Liver (tissue), 9 donors: ENCODE results near the gene TUBA4A. TPM values are rescaled to one million over a fixed set of nuclear protein-coding genes. Genes with fewer than 3 reads are reported as not detected.

Experiments
- DNase-seq: peaks from one replicate; pipeline ENCODE4 v3.0.0-alpha.2; 2017; ENCODE audit warnings: low spot score
- H3K27ac ChIP-seq, 2 donors: one replicate each; pipeline ENCODE4 v1.7.0; 2013; ENCODE audit warnings: inconsistent platforms in 2 of 2, low read length in 2 of 2, control low read depth in 1 of 2, low read depth in 1 of 2, mild to moderate bottlenecking in 1 of 2
- H3K27me3 ChIP-seq, 4 donors: one replicate each; pipeline versions ENCODE4 v1.6.1 to v1.7.0; 2013; ENCODE audit warnings: low read length in 3 of 4, inconsistent platforms in 1 of 4, mild to moderate bottlenecking in 1 of 4, moderate library complexity in 1 of 4; ENCODE audit not compliant: control insufficient read depth in 4 of 4, insufficient read depth in 4 of 4
- H3K36me3 ChIP-seq, 4 donors: one replicate each; pipeline versions ENCODE4 v1.6.1 to v1.7.0; 2013; ENCODE audit warnings: low read length in 3 of 4, mild to moderate bottlenecking in 3 of 4, low read depth in 1 of 4, moderate library complexity in 1 of 4; ENCODE audit not compliant: control insufficient read depth in 4 of 4, insufficient read depth in 3 of 4
- H3K4me1 ChIP-seq, 4 donors: one replicate each; pipeline versions ENCODE4 v1.6.1 to v1.7.0; 2013; ENCODE audit warnings: low read length in 3 of 4, mild to moderate bottlenecking in 3 of 4, moderate library complexity in 1 of 4; ENCODE audit not compliant: control insufficient read depth in 4 of 4, insufficient read depth in 4 of 4
- H3K4me3 ChIP-seq, 3 donors: one replicate each; pipeline versions ENCODE4 v1.6.1 to v1.7.0; 2013; ENCODE audit warnings: low read length in 3 of 3, control low read depth in 1 of 3, low read depth in 1 of 3, mild to moderate bottlenecking in 1 of 3
- H3K9ac ChIP-seq, 2 donors: one replicate each; pipeline ENCODE4 v1.7.0; 2013; ENCODE audit warnings: low read length in 2 of 2, mild to moderate bottlenecking in 2 of 2, moderate library complexity in 2 of 2, control low read depth in 1 of 2, low read depth in 1 of 2
- H3K9me3 ChIP-seq, 4 donors: one replicate each; pipeline versions ENCODE4 v1.6.1 to v1.7.0; 2013; ENCODE audit warnings: low read length in 3 of 4; ENCODE audit not compliant: control insufficient read depth in 4 of 4
- EGR1 ChIP-seq, 2 donors: IDR thresholded peaks; 2 replicates each; pipeline ENCODE4 v1.6.1; 2016 to 2018; ENCODE audit warnings: antibody characterized with exemption in 2 of 2, low read depth in 2 of 2
- FOXA1 ChIP-seq: IDR thresholded peaks from 2 replicates; pipeline ENCODE4 v1.6.1; 2016; ENCODE audit warnings: antibody characterized with exemption
- FOXA2 ChIP-seq: IDR thresholded peaks from 2 replicates; pipeline ENCODE4 v1.6.1; 2016; ENCODE audit warnings: antibody characterized with exemption
- HNF4A ChIP-seq, 2 donors: conservative IDR thresholded peaks; 2 replicates each; pipeline ENCODE4 v1.6.1; 2016; ENCODE audit warnings: antibody characterized with exemption in 2 of 2, mild to moderate bottlenecking in 2 of 2
- HNF4G ChIP-seq: IDR thresholded peaks from 2 replicates; pipeline ENCODE4 v1.6.1; 2016; ENCODE audit warnings: antibody characterized with exemption
- JUND ChIP-seq, 2 donors: IDR thresholded peaks; 2 replicates each; pipeline ENCODE4 v1.6.1; 2016; ENCODE audit warnings: antibody characterized with exemption in 2 of 2
- NR2F2 ChIP-seq: IDR thresholded peaks from 2 replicates; pipeline ENCODE4 v1.6.1; 2016; ENCODE audit warnings: antibody characterized with exemption
- RAD21 ChIP-seq, 2 donors: IDR thresholded peaks; 2 replicates each; pipeline ENCODE4 v1.6.1; 2016; ENCODE audit warnings: antibody characterized with exemption in 2 of 2, mild to moderate bottlenecking in 2 of 2
- RXRA ChIP-seq, 2 donors: IDR thresholded peaks; 2 replicates each; pipeline ENCODE4 v1.6.1; 2017 to 2018; ENCODE audit warnings: antibody characterized with exemption in 2 of 2, mild to moderate bottlenecking in 1 of 2
- SP1 ChIP-seq: IDR thresholded peaks from 2 replicates; pipeline ENCODE4 v1.6.1; 2018; ENCODE audit warnings: antibody characterized with exemption, mild to moderate bottlenecking
- TAF1 ChIP-seq: conservative IDR thresholded peaks from 2 replicates; pipeline ENCODE4 v1.6.1; 2016; ENCODE audit warnings: antibody characterized with exemption, mild to moderate bottlenecking
- YY1 ChIP-seq: IDR thresholded peaks from 2 replicates; pipeline ENCODE4 v1.6.1; 2016; ENCODE audit warnings: antibody characterized with exemption, mild to moderate bottlenecking
- WGBS: extraction: QIAGEN DNeasy Blood & Tissue Kit; methylation state at CpG from one replicate; pipeline ENCODE4 v1.1.7; 2013; 5-methylcytosine and 5-hydroxymethylcytosine counted together
- polyA plus RNA-seq, 2 donors: library from polyadenylated mRNA; stranded (reverse) in 1 of 2; unstranded in 1 of 2; fragments of 200-250 nt in 1 of 2; fragments of >200 nt in 1 of 2; fragmentation: Nextera tagmentation in 1 of 2; extraction: Ambion mirVana in 1 of 2; gene quantifications; one replicate each; pipeline versions ENCODE4 v1.2.1 to v1.2.3, GENCODE V29; 2013 to 2015
- total RNA-seq, 2 donors: library from RNA; depleted of rRNA; stranded (reverse); fragments of >200 nt; gene quantifications; one replicate each; pipeline ENCODE4 v1.2.3, GENCODE V29; 2014
- TF ChIP-seq, protein P1 (sequence below): IDR thresholded peaks from 2 replicates; pipeline ENCODE4 v1.6.1; 2016; ENCODE audit warnings: antibody characterized with exemption, mild to moderate bottlenecking
- TF ChIP-seq, protein P2 (sequence below): IDR thresholded peaks from 2 replicates; pipeline ENCODE4 v1.6.1; 2016; ENCODE audit warnings: antibody characterized with exemption
- TF ChIP-seq, protein P3 (sequence below): IDR thresholded peaks from 2 replicates; pipeline ENCODE4 v1.6.1; 2016; ENCODE audit warnings: antibody characterized with exemption
- TF ChIP-seq, protein P4 (sequence below): fragments of 150-350 bp; IDR thresholded peaks from 2 replicates; pipeline ENCODE4 v1.5.1; 2017; ENCODE audit warnings: improper control_type of control experiment, low read depth, low read length; ENCODE audit not compliant: missing input control
- TF ChIP-seq, protein P5 (sequence below): IDR thresholded peaks from 2 replicates; pipeline ENCODE4 v1.6.1; 2016; ENCODE audit warnings: antibody characterized with exemption
- donor health status: healthy.
- donor health status: healthy.
- donor health status: healthy.
- donor health status: healthy.
- donor health status: healthy.

TUBA4A gene
- total and polyA plus RNA-seq, 4 donors: 16.2 to 63.1 (median 31.6) TPM

DNA sequence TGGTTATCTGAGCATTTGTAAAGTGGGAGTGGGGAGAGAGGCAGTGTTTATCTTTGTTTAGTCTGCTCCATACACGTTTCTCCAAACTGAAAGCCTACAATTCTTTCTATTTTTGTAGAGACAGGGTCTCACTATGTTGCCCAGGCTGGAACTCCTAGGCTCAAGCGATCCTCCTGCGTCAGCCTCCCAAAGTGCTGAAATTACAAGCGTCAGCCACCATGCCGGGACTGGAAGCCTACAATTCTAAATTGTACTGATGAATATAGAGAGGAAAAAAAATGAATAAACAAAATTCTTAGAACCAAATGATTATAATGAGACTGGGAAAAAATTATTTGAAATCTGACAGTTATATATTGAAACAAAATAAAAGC, 48.6 kb downstream of the TUBA4A start:
- Histone ChIP-seq H3K4me3 (no peak overlapping the region), H3K9ac (no peak overlapping the region), H3K9me3 (no peaks in the 10 kb centered on the region), H3K4me1 (peaks cover 3 to 26% (median 23%) of the 10 kb centered on the region in 4 donors), H3K27ac (no peak overlapping the region), H3K27me3 (no peaks in the 10 kb centered on the region), H3K36me3 (peaks cover 0 to 10% (median 5%) of the 10 kb centered on the region in 4 donors)
- no peak for DNase-seq
- TF ChIP-seq RAD21 (IDR thresholded peaks at IDR 0.05): no peak
- TF ChIP-seq HNF4A (conservative IDR thresholded peaks at IDR 0.05): no peak
- TF ChIP-seq TAF1: no peak
- TF ChIP-seq, protein P1, sequence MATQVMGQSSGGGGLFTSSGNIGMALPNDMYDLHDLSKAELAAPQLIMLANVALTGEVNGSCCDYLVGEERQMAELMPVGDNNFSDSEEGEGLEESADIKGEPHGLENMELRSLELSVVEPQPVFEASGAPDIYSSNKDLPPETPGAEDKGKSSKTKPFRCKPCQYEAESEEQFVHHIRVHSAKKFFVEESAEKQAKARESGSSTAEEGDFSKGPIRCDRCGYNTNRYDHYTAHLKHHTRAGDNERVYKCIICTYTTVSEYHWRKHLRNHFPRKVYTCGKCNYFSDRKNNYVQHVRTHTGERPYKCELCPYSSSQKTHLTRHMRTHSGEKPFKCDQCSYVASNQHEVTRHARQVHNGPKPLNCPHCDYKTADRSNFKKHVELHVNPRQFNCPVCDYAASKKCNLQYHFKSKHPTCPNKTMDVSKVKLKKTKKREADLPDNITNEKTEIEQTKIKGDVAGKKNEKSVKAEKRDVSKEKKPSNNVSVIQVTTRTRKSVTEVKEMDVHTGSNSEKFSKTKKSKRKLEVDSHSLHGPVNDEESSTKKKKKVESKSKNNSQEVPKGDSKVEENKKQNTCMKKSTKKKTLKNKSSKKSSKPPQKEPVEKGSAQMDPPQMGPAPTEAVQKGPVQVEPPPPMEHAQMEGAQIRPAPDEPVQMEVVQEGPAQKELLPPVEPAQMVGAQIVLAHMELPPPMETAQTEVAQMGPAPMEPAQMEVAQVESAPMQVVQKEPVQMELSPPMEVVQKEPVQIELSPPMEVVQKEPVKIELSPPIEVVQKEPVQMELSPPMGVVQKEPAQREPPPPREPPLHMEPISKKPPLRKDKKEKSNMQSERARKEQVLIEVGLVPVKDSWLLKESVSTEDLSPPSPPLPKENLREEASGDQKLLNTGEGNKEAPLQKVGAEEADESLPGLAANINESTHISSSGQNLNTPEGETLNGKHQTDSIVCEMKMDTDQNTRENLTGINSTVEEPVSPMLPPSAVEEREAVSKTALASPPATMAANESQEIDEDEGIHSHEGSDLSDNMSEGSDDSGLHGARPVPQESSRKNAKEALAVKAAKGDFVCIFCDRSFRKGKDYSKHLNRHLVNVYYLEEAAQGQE: no peak
- no peak for TF ChIP-seq NR2F2
- no peak for TF ChIP-seq YY1
- TF ChIP-seq, protein P2, sequence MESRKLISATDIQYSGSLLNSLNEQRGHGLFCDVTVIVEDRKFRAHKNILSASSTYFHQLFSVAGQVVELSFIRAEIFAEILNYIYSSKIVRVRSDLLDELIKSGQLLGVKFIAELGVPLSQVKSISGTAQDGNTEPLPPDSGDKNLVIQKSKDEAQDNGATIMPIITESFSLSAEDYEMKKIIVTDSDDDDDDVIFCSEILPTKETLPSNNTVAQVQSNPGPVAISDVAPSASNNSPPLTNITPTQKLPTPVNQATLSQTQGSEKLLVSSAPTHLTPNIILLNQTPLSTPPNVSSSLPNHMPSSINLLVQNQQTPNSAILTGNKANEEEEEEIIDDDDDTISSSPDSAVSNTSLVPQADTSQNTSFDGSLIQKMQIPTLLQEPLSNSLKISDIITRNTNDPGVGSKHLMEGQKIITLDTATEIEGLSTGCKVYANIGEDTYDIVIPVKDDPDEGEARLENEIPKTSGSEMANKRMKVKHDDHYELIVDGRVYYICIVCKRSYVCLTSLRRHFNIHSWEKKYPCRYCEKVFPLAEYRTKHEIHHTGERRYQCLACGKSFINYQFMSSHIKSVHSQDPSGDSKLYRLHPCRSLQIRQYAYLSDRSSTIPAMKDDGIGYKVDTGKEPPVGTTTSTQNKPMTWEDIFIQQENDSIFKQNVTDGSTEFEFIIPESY: no peak
- 89% methylated on average over 5 of the region's 5 CpGs for WGBS

DNA sequence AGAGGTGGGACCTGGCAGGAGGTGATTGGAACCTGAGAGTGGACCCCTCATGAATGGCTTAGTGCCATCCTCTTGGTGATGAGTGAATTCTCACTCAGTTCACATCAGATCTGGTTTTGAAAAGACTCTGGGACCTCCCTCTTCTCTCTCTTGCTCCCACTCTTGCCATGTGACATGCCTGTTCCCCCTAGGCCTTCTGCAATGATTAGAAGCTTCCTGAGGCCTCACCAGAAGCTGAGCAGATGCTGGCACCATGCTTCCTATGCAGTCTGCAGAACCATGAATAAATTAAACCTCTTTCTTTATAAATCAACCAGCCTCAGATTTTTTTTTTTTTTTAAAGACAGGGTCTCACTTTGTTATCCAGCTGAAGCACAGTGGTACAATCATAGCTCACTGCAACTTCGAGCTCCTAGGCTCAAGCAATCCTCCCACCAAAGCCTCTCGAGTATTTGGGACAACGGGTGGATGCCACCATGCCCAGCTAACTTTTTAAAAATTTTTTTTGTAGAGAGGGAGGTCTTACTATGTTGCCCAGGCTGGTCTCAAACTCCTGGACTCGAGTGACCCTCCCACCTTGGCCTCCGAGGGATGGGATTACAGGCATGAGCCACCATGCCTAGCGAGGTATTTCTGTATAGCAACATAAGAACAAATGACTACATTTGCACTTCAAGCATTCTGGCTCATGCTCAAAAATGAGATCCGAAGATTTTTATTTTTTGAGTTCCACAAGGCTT, 49.1 kb downstream of the TUBA4A start:
- no peak overlapping the region for H3K4me3 ChIP-seq
- no peak overlapping the region for H3K27ac ChIP-seq
- peaks cover 0 to 6% (median 3%) of the 10 kb centered on the region in 4 donors for H3K36me3 ChIP-seq
- peak; percentile 17 for DNase-seq
- no peaks in the 10 kb centered on the region for H3K27me3 ChIP-seq
- peaks cover 3 to 26% (median 23%) of the 10 kb centered on the region in 4 donors for H3K4me1 ChIP-seq
- WGBS: 97% methylated on average over 7 of the region's 7 CpGs
- no peak overlapping the region for H3K9ac ChIP-seq
- no peaks in the 10 kb centered on the region for H3K9me3 ChIP-seq
- no peak for TF ChIP-seq HNF4A (conservative IDR thresholded peaks at IDR 0.05)
- no peak for TF ChIP-seq TAF1
- TF ChIP-seq RXRA (IDR thresholded peaks at IDR 0.05): no peak
- TF ChIP-seq, protein P3, sequence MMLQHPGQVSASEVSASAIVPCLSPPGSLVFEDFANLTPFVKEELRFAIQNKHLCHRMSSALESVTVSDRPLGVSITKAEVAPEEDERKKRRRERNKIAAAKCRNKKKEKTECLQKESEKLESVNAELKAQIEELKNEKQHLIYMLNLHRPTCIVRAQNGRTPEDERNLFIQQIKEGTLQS: no peak
- TF ChIP-seq FOXA1: no peak
- no peak for TF ChIP-seq RAD21 (IDR thresholded peaks at IDR 0.05)
- no peak for TF ChIP-seq FOXA2
- TF ChIP-seq YY1: no peak
- TF ChIP-seq, protein P4, sequence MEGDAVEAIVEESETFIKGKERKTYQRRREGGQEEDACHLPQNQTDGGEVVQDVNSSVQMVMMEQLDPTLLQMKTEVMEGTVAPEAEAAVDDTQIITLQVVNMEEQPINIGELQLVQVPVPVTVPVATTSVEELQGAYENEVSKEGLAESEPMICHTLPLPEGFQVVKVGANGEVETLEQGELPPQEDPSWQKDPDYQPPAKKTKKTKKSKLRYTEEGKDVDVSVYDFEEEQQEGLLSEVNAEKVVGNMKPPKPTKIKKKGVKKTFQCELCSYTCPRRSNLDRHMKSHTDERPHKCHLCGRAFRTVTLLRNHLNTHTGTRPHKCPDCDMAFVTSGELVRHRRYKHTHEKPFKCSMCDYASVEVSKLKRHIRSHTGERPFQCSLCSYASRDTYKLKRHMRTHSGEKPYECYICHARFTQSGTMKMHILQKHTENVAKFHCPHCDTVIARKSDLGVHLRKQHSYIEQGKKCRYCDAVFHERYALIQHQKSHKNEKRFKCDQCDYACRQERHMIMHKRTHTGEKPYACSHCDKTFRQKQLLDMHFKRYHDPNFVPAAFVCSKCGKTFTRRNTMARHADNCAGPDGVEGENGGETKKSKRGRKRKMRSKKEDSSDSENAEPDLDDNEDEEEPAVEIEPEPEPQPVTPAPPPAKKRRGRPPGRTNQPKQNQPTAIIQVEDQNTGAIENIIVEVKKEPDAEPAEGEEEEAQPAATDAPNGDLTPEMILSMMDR: no peak
- TF ChIP-seq HNF4G: no peak
- TF ChIP-seq, protein P5, sequence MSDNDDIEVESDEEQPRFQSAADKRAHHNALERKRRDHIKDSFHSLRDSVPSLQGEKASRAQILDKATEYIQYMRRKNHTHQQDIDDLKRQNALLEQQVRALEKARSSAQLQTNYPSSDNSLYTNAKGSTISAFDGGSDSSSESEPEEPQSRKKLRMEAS: no peak
- TF ChIP-seq NR2F2: no peak
- TF ChIP-seq, protein P1: no peak
- no peak for TF ChIP-seq EGR1 (IDR thresholded peaks at IDR 0.05; ENCODE audit: low read depth in 2 of 2)
- no peak for TF ChIP-seq JUND (IDR thresholded peaks at IDR 0.05)
- TF ChIP-seq, protein P2: no peak
- TF ChIP-seq SP1: no peak
